ENCODE results near the gene NAPA. TPM values are rescaled to one million over a fixed set of nuclear protein-coding genes. Genes with fewer than 3 reads are reported as not detected.

Gene NAPA
- polyA plus RNA-seq, 1 donor from 2014 or later, result 100 TPM

DNA sequence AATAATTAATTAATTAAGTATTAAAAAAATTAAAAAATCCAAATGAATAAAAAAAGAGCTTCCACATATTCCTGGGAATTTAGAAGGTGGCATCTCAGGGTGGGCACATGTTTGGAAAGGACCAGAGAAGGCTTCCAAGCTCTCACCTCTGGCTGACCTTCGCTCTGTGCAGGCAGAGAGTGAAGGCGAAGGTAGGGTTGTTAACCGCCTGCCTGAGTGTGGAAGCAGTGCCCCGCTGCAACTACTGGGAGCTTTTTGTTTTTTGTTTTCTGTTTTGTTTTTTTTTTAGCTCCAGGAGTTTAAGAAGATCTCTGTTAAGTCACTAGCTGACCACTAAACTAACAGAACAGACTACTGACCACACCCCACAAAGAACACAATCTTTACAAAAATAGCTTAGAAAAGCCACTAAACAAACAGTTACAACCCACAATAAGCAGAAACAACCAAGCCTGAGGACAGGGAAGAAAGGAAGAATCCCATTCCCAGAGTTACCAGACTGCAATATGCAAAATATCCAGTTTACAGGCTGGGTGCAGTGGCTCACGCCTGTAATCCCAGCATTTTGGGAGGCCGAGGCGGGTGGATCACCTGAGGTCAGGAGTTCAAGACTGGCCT lies 46.7 kb upstream of the NAPA start:
- Histone ChIP-seq H3K9ac (ENCODE audit: low read length) (no peak overlapping the region), H3K9me3 (ENCODE audit: low read length) (no peaks in the 10 kb centered on the region), H3K9me2 (ENCODE audit: insufficient read depth, low read length) (no peaks in the 10 kb centered on the region), H3K4me3 (ENCODE audit: low read length) (no peak overlapping the region), H3K27ac (ENCODE audit: low read length) (no peak overlapping the region), H3K79me2 (replicated peaks; ENCODE audit: insufficient read depth, low read length) (no peaks in the 10 kb centered on the region), H4K20me1 (ENCODE audit: insufficient read depth) (no peaks in the 10 kb centered on the region), H3K36me3 (ENCODE audit: insufficient read depth, low read length) (no peaks in the 10 kb centered on the region), H3K4me2 (ENCODE audit: low read length) (no peak overlapping the region), H3F3A (ENCODE audit: insufficient read depth, low read length, poor library complexity, severe bottlenecking) (no peaks in the 10 kb centered on the region), H3K27me3 (ENCODE audit: insufficient read depth, low read depth, low read length) (no peaks in the 10 kb centered on the region), H2AFZ (ENCODE audit: low read depth, low read length) (no peak overlapping the region)
- TF ChIP-seq, protein P1, sequence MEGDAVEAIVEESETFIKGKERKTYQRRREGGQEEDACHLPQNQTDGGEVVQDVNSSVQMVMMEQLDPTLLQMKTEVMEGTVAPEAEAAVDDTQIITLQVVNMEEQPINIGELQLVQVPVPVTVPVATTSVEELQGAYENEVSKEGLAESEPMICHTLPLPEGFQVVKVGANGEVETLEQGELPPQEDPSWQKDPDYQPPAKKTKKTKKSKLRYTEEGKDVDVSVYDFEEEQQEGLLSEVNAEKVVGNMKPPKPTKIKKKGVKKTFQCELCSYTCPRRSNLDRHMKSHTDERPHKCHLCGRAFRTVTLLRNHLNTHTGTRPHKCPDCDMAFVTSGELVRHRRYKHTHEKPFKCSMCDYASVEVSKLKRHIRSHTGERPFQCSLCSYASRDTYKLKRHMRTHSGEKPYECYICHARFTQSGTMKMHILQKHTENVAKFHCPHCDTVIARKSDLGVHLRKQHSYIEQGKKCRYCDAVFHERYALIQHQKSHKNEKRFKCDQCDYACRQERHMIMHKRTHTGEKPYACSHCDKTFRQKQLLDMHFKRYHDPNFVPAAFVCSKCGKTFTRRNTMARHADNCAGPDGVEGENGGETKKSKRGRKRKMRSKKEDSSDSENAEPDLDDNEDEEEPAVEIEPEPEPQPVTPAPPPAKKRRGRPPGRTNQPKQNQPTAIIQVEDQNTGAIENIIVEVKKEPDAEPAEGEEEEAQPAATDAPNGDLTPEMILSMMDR (IDR thresholded peaks at IDR 0.05; ENCODE audit: poor library complexity, severe bottlenecking), result no peak
- TF ChIP-seq EP300 (conservative IDR thresholded peaks at IDR 0.05; ENCODE audit: poor library complexity, severe bottlenecking) (no peak), TAF1 (IDR thresholded peaks at IDR 0.05; ENCODE audit: low read depth) (no peak), MXI1 (conservative IDR thresholded peaks at IDR 0.05; ENCODE audit: poor library complexity, severe bottlenecking) (no peak), RAD21 (conservative IDR thresholded peaks at IDR 0.05) (no peak), EZH2 (IDR thresholded peaks at IDR 0.05; ENCODE audit: borderline replicate concordance, insufficient read depth, low read length, poor library complexity, severe bottlenecking) (no peak), POLR2AphosphoS5 (IDR thresholded peaks at IDR 0.05) (no peak), SMC3 (conservative IDR thresholded peaks at IDR 0.05; ENCODE audit: poor library complexity) (no peak)
- TF ChIP-seq, protein P2, sequence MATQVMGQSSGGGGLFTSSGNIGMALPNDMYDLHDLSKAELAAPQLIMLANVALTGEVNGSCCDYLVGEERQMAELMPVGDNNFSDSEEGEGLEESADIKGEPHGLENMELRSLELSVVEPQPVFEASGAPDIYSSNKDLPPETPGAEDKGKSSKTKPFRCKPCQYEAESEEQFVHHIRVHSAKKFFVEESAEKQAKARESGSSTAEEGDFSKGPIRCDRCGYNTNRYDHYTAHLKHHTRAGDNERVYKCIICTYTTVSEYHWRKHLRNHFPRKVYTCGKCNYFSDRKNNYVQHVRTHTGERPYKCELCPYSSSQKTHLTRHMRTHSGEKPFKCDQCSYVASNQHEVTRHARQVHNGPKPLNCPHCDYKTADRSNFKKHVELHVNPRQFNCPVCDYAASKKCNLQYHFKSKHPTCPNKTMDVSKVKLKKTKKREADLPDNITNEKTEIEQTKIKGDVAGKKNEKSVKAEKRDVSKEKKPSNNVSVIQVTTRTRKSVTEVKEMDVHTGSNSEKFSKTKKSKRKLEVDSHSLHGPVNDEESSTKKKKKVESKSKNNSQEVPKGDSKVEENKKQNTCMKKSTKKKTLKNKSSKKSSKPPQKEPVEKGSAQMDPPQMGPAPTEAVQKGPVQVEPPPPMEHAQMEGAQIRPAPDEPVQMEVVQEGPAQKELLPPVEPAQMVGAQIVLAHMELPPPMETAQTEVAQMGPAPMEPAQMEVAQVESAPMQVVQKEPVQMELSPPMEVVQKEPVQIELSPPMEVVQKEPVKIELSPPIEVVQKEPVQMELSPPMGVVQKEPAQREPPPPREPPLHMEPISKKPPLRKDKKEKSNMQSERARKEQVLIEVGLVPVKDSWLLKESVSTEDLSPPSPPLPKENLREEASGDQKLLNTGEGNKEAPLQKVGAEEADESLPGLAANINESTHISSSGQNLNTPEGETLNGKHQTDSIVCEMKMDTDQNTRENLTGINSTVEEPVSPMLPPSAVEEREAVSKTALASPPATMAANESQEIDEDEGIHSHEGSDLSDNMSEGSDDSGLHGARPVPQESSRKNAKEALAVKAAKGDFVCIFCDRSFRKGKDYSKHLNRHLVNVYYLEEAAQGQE (IDR thresholded peaks at IDR 0.05; ENCODE audit: borderline replicate concordance), result no peak

GRCh38 chr19:47560999-47561398 lies 46.1 kb upstream of the NAPA start:
- Histone ChIP-seq H3K9me2 (ENCODE audit: insufficient read depth, low read length) (no peaks in the 10 kb centered on the region), H3K4me3 (ENCODE audit: low read length) (no peak overlapping the region), H2AFZ (ENCODE audit: low read depth, low read length) (no peak overlapping the region), H3K27me3 (ENCODE audit: insufficient read depth, low read depth, low read length) (no peaks in the 10 kb centered on the region), H3K4me2 (ENCODE audit: low read length) (no peak overlapping the region), H3F3A (ENCODE audit: insufficient read depth, low read length, poor library complexity, severe bottlenecking) (no peaks in the 10 kb centered on the region), H3K79me2 (replicated peaks; ENCODE audit: insufficient read depth, low read length) (no peaks in the 10 kb centered on the region), H3K36me3 (ENCODE audit: insufficient read depth, low read length) (no peaks in the 10 kb centered on the region), H3K27ac (ENCODE audit: low read length) (no peak overlapping the region), H4K20me1 (ENCODE audit: insufficient read depth) (no peaks in the 10 kb centered on the region), H3K9ac (ENCODE audit: low read length) (no peak overlapping the region), H3K9me3 (ENCODE audit: low read length) (no peaks in the 10 kb centered on the region)
- no peak for TF ChIP-seq SMC3 (conservative IDR thresholded peaks at IDR 0.05; ENCODE audit: poor library complexity)
- TF ChIP-seq TAF1 (IDR thresholded peaks at IDR 0.05; ENCODE audit: low read depth), result no peak
- TF ChIP-seq, protein P1 (IDR thresholded peaks at IDR 0.05; ENCODE audit: poor library complexity, severe bottlenecking), result no peak
- TF ChIP-seq, protein P2 (IDR thresholded peaks at IDR 0.05; ENCODE audit: borderline replicate concordance), result no peak
- no peak for TF ChIP-seq POLR2AphosphoS5 (IDR thresholded peaks at IDR 0.05)
- no peak for TF ChIP-seq MXI1 (conservative IDR thresholded peaks at IDR 0.05; ENCODE audit: poor library complexity, severe bottlenecking)
- no peak for TF ChIP-seq RAD21 (conservative IDR thresholded peaks at IDR 0.05)
- no peak for TF ChIP-seq EP300 (conservative IDR thresholded peaks at IDR 0.05; ENCODE audit: poor library complexity, severe bottlenecking)
- TF ChIP-seq EZH2 (IDR thresholded peaks at IDR 0.05; ENCODE audit: borderline replicate concordance, insufficient read depth, low read length, poor library complexity, severe bottlenecking), result no peak
